Stromal cell of bone marrow (primary cell): Measurements from ENCODE around the gene DNAJC27.

Experiments used
- DNase-seq: peaks from one replicate; pipeline ENCODE4 v3.0.0-alpha.2; 2012; ENCODE audit warnings: low read depth

The DNAJC27 gene

DNA sequence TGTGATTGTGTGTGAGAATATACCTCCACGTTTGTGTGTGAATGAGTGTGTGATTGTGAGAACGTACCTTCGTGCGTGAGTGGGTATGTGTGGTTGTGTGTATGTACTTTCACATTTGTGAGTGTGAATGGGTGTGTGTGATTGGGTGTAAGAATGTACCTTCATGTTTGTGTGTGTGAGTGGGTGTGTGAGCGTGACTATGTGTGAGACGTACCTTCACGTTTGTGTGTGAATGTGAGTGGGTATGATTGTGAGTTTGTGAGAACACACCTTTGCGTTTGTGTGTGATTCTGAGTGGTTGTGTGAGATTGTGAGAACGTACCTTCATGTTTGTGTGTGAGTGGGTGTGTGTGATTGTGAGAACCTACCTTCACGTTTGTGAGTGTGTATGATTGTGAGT is 45.9 kb downstream of the DNAJC27 start:
- DNase-seq = no peak

DNA sequence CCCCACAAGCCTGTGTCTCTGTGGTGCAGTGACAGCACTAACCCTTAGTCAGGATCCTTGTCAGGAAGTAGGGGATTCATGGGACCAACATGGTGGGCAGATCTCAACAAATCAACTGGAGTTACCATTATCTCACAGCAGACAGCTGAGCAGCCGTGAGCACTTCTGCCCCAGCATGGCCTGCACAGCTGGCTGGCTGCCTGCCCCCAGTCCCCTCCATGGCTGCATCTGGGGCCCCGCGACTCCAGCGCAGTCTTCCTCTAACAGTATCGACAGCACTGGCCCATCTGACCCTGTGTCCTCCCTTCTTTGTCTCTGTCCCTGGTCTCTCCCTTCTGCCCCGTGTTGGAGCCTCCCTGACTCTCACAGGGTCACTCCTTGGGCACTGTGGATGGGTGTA is 47.0 kb downstream of the DNAJC27 start:
- DNase-seq = no peak

DNA sequence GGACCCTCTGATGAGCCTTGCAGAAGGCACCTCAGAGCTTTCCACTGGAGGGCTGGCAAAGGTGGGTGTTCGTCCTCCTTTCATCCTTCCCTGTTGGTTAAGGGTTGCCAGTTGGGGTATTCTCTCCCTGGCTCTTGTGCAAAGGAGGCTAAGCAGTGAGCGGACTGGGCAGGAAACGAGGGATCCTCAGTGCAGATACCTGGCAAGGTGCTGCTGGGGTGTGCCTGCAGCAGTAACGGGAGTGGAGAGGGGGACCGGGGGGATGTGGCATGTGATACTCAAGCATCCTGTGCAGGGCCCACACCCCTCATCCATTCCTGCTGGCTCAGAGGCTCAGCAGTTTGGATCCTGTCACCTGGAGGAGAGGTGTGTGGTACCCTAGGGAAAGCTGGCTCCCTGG is 47.5 kb downstream of the DNAJC27 start:
- DNase-seq = no peak

DNA sequence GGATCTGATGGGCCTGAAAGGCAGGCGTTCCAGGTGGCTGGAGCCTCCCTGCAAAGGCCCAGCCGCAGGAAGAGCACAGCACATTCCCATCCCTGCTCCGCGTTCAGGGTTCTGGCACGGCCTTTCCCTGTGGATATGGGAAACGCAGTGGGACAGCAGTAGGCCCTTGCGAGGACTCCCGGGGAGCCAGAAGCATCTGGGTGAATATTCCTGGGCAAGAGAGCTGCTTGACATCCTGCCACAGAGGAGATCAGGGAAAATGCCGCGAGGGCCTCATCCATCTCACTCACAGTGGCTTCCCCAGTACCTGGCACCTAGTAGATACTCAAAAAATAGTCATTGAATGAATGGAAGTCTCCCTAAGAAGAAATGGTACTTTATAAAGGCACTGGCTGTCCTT is 48.6 kb downstream of the DNAJC27 start:
- no peak for DNase-seq

DNA sequence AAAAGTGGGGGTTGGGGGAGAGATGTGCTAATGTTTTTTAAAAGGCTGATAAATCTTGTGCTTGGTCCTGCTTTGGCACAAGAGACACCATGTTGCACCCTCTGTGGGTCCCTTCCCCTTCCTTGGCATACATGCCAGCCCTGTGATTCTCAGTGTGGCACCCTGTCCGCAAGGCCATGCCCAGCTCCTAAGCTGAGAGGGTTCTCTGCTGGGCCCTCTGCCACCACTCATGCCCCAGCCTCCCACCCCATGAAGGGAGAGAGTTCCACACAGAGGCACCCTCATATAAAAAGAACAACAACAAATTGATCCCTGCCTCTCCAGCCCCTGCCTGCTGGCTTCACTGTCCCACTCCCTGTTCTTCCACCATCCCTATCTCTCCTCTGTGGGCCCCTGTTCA is 49.2 kb downstream of the DNAJC27 start:
- DNase-seq = no peak

DNA sequence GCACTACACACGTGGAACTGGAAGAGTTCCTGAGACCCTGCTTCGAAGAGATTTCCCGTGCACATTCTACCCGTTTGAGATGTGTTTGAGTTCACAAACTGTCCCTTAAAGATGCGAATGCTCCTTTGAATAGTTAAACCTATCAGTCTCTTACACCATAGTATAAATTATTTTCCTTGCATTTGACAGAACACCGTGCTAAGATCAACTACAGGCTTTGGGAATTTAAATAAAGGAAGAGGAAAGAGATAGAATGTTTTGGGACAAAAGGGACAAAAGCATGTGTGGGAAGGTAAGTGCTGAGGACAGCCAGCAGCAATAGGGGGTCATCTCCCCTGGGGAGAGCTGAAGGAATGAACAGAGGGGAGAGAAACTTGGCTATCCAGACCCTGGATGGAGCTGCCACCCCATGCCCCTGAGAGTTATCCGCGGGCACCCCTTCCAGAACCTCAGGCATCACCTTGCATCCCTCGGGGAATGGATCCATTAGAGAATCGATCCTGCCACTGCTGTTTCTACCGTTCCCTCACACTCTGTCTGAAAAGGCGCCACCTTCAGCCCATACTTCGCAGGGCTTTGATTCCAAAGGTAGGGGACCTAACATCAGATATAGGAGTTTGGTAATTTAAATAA is 50.8 kb downstream of the DNAJC27 start:
- DNase-seq = no peak

DNA sequence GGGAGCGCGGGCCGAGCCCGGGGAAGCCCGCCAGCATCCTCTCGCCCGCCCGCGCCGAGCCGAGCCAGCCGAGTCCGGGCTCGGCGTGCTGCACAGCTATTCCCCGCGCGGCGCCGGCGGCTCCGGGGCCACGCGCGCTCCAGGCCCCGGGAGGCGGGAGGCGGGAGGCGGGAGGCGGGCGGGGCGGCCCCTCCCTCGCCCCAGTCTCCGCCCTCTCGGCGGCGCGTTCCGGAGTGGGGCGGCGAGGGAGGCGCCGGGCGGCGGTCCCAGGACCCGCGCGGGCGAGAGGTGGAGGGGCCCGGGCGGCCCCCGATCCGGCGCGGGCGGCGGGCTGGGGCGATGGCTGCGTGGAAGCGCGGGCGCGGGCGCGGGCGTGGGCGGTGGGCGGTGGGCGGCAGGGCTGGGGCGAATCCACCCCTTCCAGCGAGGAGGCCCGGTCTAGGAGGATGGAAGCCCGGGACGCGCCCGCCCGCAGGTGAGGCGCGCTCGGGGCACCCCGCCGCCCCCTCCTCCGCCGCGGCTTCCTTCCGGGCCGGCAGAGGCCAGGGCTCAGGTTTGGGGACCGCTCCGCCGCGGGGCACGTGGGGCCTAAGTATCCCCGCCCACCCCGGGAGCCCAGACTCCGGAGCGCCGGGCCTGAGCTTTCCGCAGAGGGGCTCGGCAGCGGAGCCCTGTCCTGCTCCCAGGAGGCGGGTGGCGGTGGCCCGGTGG is 51.5 kb downstream of the DNAJC27 start, which contains the start of gene ADCY3:
Gene ADCY3 (minus strand): TSS at position 140 of the 711 bp plus-strand sequence. CDS start 1,250 bp downstream, outside the sequence.
- DNase-seq = no peak

DNA sequence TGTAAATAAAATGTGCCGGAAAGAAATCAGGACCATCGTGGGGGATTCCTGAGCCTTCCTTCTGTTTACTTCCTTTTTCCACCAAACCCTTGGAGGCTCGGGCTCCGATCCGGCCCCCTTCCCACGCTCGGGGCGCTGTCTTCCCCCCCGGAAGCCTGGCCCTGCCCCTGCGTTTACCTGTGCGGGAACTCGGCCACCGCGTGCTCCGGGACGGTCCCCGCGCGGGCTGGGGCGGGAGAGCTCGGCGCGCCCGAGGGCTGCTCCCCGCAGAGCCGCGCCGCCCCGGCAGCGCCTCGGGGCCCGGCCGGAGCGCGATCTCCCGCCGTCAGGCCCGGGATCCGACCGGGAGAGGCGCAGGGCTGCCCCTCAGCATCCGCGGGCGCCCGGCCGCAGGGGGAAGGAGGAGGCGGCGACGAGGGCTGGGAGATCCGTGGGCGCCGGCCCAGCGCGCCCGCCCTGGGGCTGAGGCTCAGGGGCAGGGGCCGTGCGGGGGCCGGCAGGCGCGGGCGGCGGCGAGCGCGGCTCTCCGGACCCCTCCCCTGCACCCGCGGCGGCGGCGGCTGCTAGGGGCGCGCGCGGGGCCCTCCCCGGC is 52.2 kb downstream of the DNAJC27 start:
- DNase-seq = no peak

DNA sequence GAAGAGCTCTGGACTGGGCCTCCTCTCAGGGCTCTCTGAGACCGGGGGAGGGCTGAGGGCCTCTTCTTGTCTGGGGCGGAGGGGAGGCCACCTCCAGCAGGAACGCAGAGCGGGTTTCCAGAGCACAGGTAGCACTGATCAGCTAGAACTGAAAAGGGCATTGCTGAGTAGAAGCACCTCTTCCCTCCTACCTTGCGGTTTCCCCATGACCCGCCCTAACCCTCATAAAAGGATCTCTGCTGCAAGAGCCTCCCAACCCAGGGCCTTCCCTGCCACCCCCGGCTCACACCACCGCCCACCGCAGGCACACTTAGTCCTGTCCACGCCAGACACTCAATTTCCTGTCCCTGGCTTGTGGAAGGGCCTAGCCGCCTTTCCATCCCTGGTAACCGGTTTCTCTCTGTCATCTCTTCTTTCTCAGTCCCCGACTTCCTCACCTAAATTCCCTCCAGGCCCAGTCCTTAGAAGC is 52.7 kb downstream of the DNAJC27 start:
- DNase-seq = no peak

DNA sequence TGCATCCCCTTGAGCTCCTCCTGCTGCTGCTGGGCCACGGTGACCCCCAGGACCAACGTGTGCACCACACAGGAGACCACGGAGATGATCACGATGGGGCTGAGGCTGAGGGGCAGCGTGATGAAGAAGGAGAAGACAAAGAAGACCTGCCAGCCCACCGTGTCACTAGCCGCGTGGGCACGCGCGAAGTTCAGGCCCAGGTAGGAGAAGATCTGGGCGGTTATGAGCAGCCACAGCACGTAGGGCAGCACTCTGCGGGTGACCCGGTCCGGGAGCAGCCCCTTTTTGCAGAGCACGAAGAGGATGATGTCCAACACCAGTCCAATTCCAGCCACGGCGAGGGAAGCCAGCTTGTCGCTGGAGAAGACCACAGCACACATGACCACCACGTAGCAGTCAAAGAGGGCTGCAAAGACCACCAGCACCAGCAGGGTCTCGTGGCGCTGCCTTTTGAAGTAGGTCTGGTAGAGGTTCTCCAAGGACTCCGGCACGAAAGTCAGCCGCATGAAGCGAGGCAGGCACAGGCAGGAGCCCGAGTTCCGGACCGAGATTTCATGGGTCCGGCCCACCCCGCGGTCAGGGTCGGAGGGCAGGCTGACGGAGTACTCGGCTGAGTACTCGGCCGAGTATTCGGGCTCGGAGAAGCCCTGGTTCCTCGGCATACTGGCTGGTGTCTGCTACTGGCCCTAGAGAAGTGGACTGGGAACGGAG is 53.3 kb downstream of the DNAJC27 start:
- no peak for DNase-seq

DNA sequence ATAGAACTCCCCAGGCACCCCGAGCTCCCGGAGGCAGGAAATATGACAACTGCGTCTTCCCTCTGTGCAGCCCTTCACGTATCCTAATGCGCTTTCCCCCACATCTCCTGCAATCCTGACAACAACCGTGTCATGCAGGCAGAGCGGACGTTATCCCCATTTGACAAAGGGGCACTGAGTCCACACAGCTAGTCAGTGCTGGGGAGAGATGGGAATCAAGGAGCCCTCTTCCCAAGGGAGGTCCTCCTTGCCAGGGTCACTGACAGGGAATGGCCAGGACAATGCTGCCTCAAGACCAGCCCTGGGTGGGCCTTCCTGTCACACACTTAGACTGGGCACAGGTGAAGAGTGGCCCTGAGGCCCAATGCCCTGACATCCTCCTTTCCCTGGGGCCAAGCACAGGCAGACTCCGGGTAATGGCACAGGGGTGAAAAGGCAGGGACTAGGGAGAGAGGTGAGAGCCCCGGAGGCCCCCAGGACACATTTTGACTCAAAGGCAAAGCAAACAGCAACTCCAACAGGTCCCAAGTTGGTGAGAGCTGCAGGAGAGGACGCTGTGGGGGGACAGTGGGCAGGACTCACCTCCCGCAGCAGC is 53.9 kb downstream of the DNAJC27 start:
- no peak for DNase-seq

DNA sequence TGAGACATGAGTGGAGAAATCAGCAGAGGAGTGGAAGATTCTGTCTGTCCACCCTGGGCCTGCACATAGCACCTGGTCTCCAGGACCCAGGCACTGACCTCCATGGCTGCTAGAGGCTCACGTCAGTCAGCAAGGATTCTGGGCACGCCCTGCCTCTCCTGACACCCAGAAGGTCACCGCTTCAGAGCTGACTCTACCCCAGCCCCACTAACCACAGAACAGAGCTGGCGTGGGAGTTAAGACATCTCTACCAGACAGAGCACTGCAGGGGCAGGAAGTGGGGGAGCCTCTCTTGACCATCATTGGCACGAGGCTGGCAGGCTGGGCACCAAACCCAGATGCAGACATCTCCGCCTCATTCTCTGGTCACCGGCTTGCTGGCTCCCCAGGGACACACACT is 54.7 kb downstream of the DNAJC27 start:
- no peak for DNase-seq

DNA sequence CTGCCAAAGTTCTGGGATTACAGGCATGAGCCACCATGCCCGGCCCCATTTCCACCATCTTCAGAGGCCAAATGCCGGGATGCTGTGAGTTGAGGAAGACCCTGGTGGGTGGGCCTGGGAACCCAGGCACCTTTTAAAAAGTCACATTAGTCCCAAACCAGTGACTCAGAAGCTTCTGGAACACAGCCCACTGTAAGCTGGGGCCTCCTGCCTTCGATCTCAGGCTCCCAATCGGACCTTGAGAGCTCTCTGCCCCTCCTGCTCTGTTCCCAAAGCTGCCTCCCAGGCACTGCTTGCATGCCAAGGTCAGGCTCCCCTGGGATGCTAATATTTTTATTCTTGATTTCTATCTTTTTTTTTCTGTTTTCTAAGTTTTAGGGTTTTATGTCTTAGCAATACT is 56.0 kb downstream of the DNAJC27 start:
- no peak for DNase-seq

DNA sequence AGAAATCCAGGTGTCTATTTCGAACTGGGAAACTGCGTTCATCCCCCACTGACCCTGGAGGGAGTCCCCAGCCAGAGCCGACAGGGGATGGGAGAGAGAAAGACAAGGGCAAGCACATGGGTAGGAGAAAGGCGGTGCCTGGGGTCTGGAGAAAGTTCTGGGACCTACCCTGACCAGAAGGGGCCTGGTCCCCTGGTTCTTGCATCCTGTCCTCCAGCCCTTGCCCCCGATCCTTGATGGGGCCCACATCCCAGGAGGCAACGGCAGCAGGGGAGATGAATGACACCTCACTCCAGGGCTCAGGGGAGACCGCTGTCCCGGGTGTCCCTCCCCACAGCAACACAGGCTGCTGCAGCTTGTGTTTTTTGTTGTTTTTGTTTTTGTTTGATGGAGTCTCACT is 56.6 kb downstream of the DNAJC27 start:
- no peak for DNase-seq

DNA sequence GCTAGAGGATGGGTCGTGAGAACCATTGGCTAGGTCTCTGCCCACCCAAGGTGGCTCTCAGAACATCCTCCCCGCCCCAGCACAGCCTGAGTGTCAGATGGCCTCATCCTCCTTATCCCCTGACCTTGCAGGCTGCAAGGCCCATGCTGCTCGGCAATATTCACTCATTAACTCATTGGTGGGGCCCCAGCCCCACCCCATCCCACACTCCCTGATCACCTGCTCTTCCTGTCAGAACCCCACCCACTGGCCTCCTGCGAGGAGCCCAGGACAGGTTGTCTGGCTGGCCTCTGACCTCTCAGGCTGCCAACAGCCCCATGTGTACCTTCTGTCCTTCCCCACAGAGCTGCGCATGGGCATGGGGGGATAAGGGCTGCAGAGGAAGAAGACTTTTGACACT is 57.0 kb downstream of the DNAJC27 start:
- DNase-seq = no peak

DNA sequence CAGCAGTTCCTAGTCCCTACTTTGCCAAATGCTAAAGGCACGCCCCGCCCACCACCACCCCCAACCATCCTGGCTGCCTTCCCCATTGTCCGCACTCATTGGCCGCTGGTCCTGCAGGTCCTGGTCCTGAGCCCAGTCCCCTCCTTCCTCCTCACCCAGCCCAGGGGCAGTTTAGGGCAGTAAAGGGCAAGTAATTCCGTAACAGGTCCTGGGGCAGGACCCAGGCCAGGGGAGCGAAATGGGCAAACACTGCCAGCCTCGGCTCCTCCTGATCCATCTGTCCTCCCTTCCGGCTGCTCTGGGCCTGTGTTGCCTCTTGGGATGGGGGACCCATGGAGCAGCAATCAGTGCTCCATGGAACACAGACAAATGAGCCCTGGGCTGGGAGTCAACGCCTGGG is 57.8 kb downstream of the DNAJC27 start:
- no peak for DNase-seq

DNA sequence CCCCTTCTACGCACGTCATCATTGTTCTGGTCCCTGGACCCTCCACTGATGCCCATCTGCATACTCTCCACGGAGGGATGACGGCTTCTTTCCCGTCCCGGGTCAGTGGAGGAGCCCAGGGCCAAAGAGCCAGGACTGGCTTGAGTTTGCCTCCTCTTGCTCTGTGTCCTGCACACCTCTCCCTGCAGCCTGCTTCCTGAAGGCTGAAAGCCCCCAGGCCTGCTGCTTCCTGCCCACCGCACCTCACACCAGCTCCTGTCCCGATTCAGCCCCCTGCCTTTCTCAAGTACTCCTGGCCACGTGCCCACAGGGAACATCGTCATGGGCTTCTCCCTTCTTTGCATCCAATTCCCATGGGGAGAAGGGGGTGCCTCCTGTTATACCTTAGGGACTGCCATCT is 58.8 kb downstream of the DNAJC27 start:
- no peak for DNase-seq

DNA sequence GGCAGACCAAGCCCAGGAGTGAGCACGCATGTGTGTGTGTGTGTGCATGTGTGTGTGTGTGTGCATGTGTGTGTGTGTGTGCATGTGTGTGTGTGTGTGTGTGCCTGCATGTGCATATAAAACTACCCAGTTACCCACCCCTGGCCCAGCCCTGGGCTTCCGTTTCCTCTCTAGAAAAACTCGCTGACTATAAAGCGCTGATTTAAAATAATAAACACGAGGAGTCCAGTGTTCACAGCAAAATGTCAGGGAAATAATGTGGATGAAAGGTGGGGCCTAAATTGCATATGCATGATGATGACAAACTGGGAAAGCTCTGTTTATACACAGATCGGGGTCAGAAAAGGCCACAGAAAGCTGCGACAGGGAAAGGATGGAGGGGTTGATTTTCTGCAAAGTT is 59.2 kb downstream of the DNAJC27 start:
- DNase-seq = no peak

DNA sequence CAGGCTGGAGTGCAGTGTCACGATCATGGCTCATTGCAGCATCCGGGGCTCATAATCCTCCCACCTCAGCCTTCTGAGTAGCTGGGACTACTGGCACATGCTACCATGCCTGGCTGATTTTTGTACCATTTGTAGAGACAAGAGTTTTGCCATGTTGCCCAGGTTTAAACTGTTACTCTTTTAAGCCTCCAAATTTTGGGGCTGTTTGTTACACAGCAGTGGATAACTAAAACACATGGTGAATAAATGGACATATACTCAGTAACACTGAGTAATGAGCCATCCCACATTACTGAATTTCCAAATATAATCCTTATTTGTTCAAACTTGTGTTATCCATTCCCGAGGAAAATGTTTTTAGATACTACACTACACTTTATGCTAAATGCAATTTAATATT is 61.5 kb downstream of the DNAJC27 start:
- DNase-seq = no peak

DNA sequence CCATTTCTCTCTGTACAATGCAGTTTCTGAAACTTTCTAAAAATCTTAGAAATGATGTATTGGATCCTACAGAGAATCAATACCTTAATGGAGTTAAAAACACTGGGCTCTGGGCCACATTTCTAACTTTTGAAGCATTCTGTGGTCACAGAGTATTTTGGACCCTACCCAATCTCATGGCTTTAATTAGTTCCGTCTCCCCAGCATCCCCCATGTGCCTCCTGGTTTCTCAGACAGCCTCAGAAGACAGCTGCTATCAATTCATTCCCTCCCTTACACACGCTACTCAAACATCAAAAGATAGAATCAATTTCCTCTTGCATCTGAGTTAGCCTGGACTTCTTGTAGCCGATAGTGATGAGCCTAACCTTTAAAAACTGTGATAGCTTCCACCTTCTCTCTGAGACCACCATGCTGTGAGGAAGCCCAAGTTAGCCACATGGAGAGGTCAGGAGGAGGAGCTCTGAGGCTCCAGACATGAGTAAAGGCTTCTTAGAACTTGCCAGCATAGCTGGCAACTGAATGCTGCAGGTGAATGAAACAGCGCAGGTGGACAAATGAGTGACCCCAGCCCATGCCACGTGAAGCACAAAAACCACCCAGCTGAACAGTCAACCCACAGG is 62.1 kb downstream of the DNAJC27 start:
- no peak for DNase-seq

DNA sequence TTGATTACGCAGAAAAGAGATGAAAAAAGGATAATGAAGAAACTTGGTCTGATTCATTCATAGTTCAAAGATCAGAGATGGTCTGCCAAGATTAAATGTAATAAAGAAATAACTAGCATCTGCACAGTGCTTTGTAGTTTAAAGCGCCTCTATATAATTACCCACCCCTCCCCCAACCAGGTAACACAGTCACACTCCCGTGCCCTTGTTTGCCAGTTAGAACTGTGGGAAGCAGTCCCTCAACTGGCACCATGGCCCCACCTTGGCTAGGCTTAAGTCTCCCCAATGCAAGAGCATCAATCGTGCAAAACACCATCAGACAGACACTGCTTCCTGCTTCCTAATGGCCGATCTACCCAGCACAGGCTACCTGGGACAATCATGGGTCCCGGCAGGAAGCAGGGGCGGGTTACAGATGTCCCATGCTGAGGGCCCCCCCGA is 63.3 kb downstream of the DNAJC27 start:
- DNase-seq = no peak

DNA sequence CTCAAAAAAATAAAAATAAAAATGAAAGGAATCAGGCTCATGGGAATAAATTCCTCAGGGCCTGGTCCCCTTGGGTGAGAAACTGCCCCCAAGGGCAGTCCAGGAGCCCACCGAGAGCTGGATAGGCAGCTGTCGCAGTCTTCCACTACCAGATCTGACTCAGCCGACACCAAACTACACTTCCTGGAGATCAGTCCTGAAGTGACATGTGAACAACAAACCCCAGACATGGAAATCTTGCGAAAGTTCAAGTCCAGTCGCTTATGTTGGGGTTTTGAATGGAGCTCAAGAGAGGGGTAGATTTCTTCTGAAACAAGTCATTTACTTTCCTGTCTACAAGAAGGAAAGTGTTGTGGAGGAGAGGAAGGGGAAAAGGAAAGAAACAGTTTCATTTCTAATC is 64.6 kb downstream of the DNAJC27 start:
- no peak for DNase-seq
